Ascending aorta (tissue), 2 donors: Measurements from ENCODE around the gene NONO. TPM values are rescaled to one million over a fixed set of nuclear protein-coding genes. Genes with fewer than 3 reads are reported as not detected.
"Not testable (repeated sequence)": the region's sequence is repeated elsewhere in the genome, so short reads cannot be mapped to it uniquely, and the experiment has no call there.

Source experiments
- DNase-seq, 2 donors: peaks; one replicate each; pipeline ENCODE4 v3.0.0-alpha.2; 2019; ENCODE audit warnings: low spot score in 2 of 2
- H3K27ac ChIP-seq, 2 donors: fragments of 200-600 bp; sonication (generic); one replicate each; pipeline ENCODE4 v1.5.1; 2016 to 2017; ENCODE audit warnings: mild to moderate bottlenecking in 1 of 2
- H3K27me3 ChIP-seq: fragments of 200-600 bp; sonication (generic); one replicate; pipeline ENCODE4 v1.5.1; 2017
- H3K36me3 ChIP-seq, 2 donors: fragments of 200-600 bp; sonication (generic); one replicate each; pipeline ENCODE4 v1.5.1; 2016
- H3K4me1 ChIP-seq, 2 donors: fragments of 200-600 bp; sonication (generic); one replicate each; pipeline ENCODE4 v1.5.1; 2016 to 2017; ENCODE audit warnings: mild to moderate bottlenecking in 1 of 2
- H3K4me3 ChIP-seq, 2 donors: fragments of 200-600 bp; sonication (generic); one replicate each; pipeline ENCODE4 v1.5.1; 2016 to 2017; ENCODE audit warnings: mild to moderate bottlenecking in 1 of 2
- H3K9me3 ChIP-seq, 2 donors: fragments of 200-600 bp; sonication (generic); one replicate each; pipeline ENCODE4 v1.5.1; 2016
- CTCF ChIP-seq, 3 experiments: fragments of 200-600 bp in 2 of 3; fragments of 450-650 bp in 1 of 3; sonication (generic) in 2 of 3; IDR thresholded peaks; one replicate each; pipeline ENCODE4 v1.5.1; 2016 to 2019; ENCODE audit warnings: antibody characterized with exemption in 3 of 3, mild to moderate bottlenecking in 1 of 3, moderate library complexity in 1 of 3
- intact Hi-C: fragments of 100-400 bp; cut with DNase I; formaldehyde crosslinking; loops from one replicate; pipeline ENCODE4 v1.15.1; 2023
- total RNA-seq: library from RNA; depleted of rRNA; stranded (reverse); fragments of >200 nt; gene quantifications from one replicate; pipeline ENCODE4 v1.1.0, GENCODE V29; 2016

Gene NONO
- total RNA-seq, 1 donor from 2014 or later = 178 TPM

GRCh38 chrX:71326394-71326793, 43.0 kb downstream of the NONO start:
- H3K27me3 ChIP-seq = no peaks in the 10 kb centered on the region
- H3K9me3 ChIP-seq = peaks cover 9 to 13% of the 10 kb centered on the region in 2 donors
- intact Hi-C loops = no loop called here
- H3K36me3 ChIP-seq = peaks cover 0 to 3% of the 10 kb centered on the region in 2 donors
- no peak for TF ChIP-seq CTCF (IDR thresholded peaks at IDR 0.05)
- DNase-seq = no peak
- H3K4me1 ChIP-seq = no peaks in the 10 kb centered on the region
- no peak overlapping the region for H3K27ac ChIP-seq
- no peak overlapping the region for H3K4me3 ChIP-seq

GRCh38 chrX:71349151-71349665, 65.8 kb downstream of the NONO start:
- H3K27me3 ChIP-seq, DNase-seq, H3K36me3 ChIP-seq, H3K9me3 ChIP-seq, H3K4me3 ChIP-seq, intact Hi-C loops, H3K27ac ChIP-seq, H3K4me1 ChIP-seq: not testable (repeated sequence)

GRCh38 chrX:71349867-71350266, 66.4 kb downstream of the NONO start:
- DNase-seq, intact Hi-C loops, H3K27me3 ChIP-seq, H3K9me3 ChIP-seq, H3K27ac ChIP-seq, H3K4me3 ChIP-seq, H3K36me3 ChIP-seq, H3K4me1 ChIP-seq: not testable (repeated sequence)

Other genes starting within 250 kb of the NONO start
- gene SNX12, start 215.3 kb upstream of the NONO start, total RNA-seq = 31.2 TPM
- 8.0 TPM for gene FOXO4, start 187.8 kb upstream of the NONO start, total RNA-seq
- not detected for gene CXorf65, start 176.9 kb upstream of the NONO start, total RNA-seq
- 2.4 TPM for gene IL2RG, start 172.1 kb upstream of the NONO start, total RNA-seq
- 36.9 TPM for gene MED12, start 165.0 kb upstream of the NONO start, total RNA-seq
- 0.21 TPM for gene NLGN3, start 138.8 kb upstream of the NONO start, total RNA-seq
- not detected for gene GJB1, start 60.4 kb upstream of the NONO start, total RNA-seq
- 12.5 TPM for gene ZMYM3, start 29.5 kb upstream of the NONO start, total RNA-seq
- not detected for gene ITGB1BP2, start 18.1 kb downstream of the NONO start, total RNA-seq
- gene TAF1, start 82.7 kb downstream of the NONO start, total RNA-seq = 63.2 TPM
- 64.2 TPM for gene OGT, start 249.5 kb downstream of the NONO start, total RNA-seq